Frontal cortex (tissue), 4 donors: ENCODE results near the gene MGLL. TPM values are rescaled to one million over a fixed set of nuclear protein-coding genes. Genes with fewer than 3 reads are reported as not detected.
A peak's percentile ranks its signal among the peaks of the same experiment; 100 is the strongest.

ENCODE experiments used
- DNase-seq, 2 donors: peaks; one replicate each; pipeline ENCODE4 v3.0.0; 2012; ENCODE audit warnings: low spot score in 2 of 2
- FAIRE-seq: peaks from 2 replicates; lab custom pipeline; 2012; peaks lifted over from hg19 to GRCh38; lab: Jason Lieb, UNC
- total RNA-seq: library from RNA; depleted of rRNA; stranded (reverse); fragments of >200 nt; gene quantifications from one replicate; pipeline ENCODE4 v1.2.3, GENCODE V29; 2014
- donor health status: control.
- donor health status: control.
- donor health status: control.

The MGLL gene
- total RNA-seq, 1 donor from 2014 or later: 31.4 TPM

- FAIRE-seq (no peak), DNase-seq (peak in 1 of 2 donors; percentile 56)
Measured at GRCh38 chr3:127673191-127674100, 148.9 kb downstream of the MGLL start.

- no peak for FAIRE-seq
- peak; percentile 94 for DNase-seq
Measured at GRCh38 chr3:127672429-127673190, 149.7 kb downstream of the MGLL start, which contains the start of gene ABTB1. Gene ABTB1 (plus strand): TSS chr3:127672952. CDS start chr3:127673026, 74 bp downstream.

GRCh38 chr3:127671523-127672428 is 150.5 kb downstream of the MGLL start:
- FAIRE-seq (no peak), DNase-seq (no peak)

GRCh38 chr3:127670761-127671522 is 151.4 kb downstream of the MGLL start:
- DNase-seq (no peak), FAIRE-seq (no peak)

- FAIRE-seq (no peak), DNase-seq (no peak)
Measured at GRCh38 chr3:127670229-127670559, 152.1 kb downstream of the MGLL start.

GRCh38 chr3:127669541-127670228 is 152.6 kb downstream of the MGLL start:
- FAIRE-seq (no peak), DNase-seq (no peak)

GRCh38 chr3:127668906-127669305 is 153.4 kb downstream of the MGLL start:
- DNase-seq (no peak), FAIRE-seq (no peak)

- DNase-seq (peak; percentile 43 to 58), FAIRE-seq (no peak)
Measured at GRCh38 chr3:127667119-127667681, 155.1 kb downstream of the MGLL start.

GRCh38 chr3:127666676-127667075 is 155.6 kb downstream of the MGLL start:
- no peak for FAIRE-seq
- no peak for DNase-seq

GRCh38 chr3:127665586-127665985 is 156.7 kb downstream of the MGLL start:
- no peak for DNase-seq
- no peak for FAIRE-seq

GRCh38 chr3:127665165-127665564 is 157.2 kb downstream of the MGLL start:
- FAIRE-seq: no peak
- DNase-seq: no peak

GRCh38 chr3:127663151-127663550 is 159.2 kb downstream of the MGLL start:
- DNase-seq (no peak), FAIRE-seq (no peak)

GRCh38 chr3:127662001-127662469 is 160.3 kb downstream of the MGLL start:
- FAIRE-seq: no peak
- DNase-seq: no peak

GRCh38 chr3:127661600-127661999 is 160.7 kb downstream of the MGLL start:
- FAIRE-seq: no peak
- DNase-seq: no peak

GRCh38 chr3:127660621-127661251 is 161.6 kb downstream of the MGLL start:
- DNase-seq (no peak), FAIRE-seq (no peak)

- FAIRE-seq (peak; percentile 65), DNase-seq (no peak)
Measured at GRCh38 chr3:127658234-127658633, 164.1 kb downstream of the MGLL start.

- DNase-seq: no peak
- no peak for FAIRE-seq
Measured at GRCh38 chr3:127656906-127657305, 165.4 kb downstream of the MGLL start.

GRCh38 chr3:127655641-127656040 is 166.7 kb downstream of the MGLL start:
- no peak for FAIRE-seq
- no peak for DNase-seq
